ENCODE results near the gene TRMO. TPM values are rescaled to one million over a fixed set of nuclear protein-coding genes. Genes with fewer than 3 reads are reported as not detected.

Gene TRMO
- total RNA-seq, 1 donor from 2014 or later = 12.7 TPM

DNA sequence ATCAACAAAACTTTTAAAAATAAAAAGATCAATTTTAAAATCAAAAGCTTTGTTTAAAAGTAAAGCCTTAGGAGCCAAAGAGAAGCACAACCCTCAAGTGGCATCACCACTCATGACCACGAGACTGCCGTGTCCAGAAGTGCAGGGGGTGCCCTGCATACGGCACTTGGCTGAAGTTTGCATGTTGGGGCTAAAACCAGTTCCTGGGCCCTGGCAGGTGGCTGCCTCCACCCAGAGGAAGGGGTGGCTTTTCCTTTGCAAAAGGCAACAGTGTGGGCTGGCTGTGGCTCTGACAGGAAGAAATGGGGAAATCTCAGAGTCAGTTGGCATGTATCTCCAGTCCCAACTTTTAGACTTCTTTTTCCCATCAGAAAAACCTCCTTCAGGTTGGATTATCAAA, 15.3 kb downstream of the TRMO start:
- Mint-ChIP-seq H3K9me3 (no peaks in the 10 kb centered on the region), H3K27me3 (ENCODE audit: low read depth) (no peaks in the 10 kb centered on the region), H3K27ac (no peak overlapping the region), H3K36me3 (peaks cover 23% of the 10 kb centered on the region), H3K4me3 (no peak overlapping the region), H3K4me1 (no peaks in the 10 kb centered on the region)
- TF ChIP-seq, protein P1, sequence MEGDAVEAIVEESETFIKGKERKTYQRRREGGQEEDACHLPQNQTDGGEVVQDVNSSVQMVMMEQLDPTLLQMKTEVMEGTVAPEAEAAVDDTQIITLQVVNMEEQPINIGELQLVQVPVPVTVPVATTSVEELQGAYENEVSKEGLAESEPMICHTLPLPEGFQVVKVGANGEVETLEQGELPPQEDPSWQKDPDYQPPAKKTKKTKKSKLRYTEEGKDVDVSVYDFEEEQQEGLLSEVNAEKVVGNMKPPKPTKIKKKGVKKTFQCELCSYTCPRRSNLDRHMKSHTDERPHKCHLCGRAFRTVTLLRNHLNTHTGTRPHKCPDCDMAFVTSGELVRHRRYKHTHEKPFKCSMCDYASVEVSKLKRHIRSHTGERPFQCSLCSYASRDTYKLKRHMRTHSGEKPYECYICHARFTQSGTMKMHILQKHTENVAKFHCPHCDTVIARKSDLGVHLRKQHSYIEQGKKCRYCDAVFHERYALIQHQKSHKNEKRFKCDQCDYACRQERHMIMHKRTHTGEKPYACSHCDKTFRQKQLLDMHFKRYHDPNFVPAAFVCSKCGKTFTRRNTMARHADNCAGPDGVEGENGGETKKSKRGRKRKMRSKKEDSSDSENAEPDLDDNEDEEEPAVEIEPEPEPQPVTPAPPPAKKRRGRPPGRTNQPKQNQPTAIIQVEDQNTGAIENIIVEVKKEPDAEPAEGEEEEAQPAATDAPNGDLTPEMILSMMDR (IDR thresholded peaks at IDR 0.05; ENCODE audit: unreplicated experiment) = no peak
- DNase-seq (ENCODE audit: low spot score in 2 of 2, unreplicated experiment in 2 of 2) = no peak

DNA sequence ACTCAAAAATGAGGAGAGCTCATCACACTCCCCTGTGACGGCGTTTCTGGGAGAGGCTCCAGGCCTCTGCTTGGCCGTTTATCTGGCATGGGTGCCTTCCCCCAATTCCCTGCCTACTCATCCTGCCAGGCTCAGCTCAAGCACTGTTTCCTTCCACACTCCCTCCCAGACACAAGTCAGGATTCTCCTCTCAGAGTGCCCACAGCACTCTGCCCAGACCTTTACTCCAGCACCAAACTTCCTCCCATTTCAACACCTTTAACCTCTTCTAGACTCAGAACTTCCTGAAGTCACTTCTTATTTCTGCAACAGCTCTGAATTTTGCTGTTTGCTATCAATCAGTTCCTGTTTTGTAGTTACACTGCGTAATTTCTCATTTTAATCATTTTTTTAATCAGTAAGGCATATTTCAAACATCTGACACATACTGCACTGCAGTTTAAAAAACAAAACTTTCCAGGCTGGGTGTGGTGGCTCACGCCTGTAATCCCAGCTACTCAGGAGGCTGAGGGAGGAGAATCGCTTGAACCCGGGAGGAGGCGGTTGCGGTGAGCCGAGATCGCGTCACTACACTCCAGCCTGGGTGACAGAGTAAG, 16.0 kb downstream of the TRMO start:
- peaks cover 23% of the 10 kb centered on the region for H3K36me3 Mint-ChIP-seq
- DNase-seq (ENCODE audit: low spot score in 2 of 2, unreplicated experiment in 2 of 2) = no peak
- H3K27ac Mint-ChIP-seq = no peak overlapping the region
- H3K9me3 Mint-ChIP-seq = no peaks in the 10 kb centered on the region
- H3K27me3 Mint-ChIP-seq (ENCODE audit: low read depth) = no peaks in the 10 kb centered on the region
- H3K4me3 Mint-ChIP-seq = no peak overlapping the region
- TF ChIP-seq, protein P1 (IDR thresholded peaks at IDR 0.05; ENCODE audit: unreplicated experiment) = no peak
- H3K4me1 Mint-ChIP-seq = no peaks in the 10 kb centered on the region

DNA sequence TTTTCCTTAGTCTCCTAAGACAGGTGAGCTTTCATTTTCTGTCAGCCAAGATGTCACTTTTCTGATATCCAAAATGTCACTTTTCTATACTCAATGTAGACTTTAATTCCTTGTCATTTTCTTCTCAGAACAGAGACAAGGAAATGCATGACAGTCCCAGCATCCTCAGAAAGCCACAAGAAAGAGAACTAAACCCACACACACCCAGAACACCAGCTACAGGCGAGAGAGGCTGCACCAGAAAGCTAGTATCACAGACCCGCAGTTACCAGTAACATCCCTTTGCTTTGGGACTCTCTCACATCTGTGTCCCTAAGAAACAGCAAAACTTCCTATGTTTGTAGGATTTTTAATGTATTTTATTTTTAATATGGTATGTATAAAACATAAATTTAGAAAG, 17.1 kb downstream of the TRMO start:
- H3K4me1 Mint-ChIP-seq = no peaks in the 10 kb centered on the region

DNA sequence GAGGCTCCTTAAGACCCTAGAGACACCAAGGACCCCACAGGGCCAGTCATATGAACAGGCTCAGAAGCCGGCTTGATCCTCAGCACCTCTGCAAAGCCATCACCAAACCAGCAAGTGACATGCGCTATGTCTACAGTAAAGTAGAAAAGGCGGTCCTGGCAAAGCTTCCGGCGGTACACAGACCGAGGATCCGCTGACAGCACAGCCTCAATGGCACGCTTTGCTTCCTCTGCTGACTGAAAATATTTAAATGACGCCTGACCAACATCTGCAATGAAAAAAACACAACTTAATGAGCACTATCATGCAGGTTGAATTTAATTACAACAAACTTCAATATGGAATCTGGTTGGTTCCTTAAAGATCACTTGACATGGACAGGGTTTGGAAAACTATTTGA, 17.6 kb downstream of the TRMO start:
- H3K4me3 Mint-ChIP-seq = no peak overlapping the region
- H3K36me3 Mint-ChIP-seq = peaks cover 20% of the 10 kb centered on the region
- no peaks in the 10 kb centered on the region for H3K9me3 Mint-ChIP-seq
- TF ChIP-seq, protein P1 (IDR thresholded peaks at IDR 0.05; ENCODE audit: unreplicated experiment) = no peak
- no peak overlapping the region for H3K27ac Mint-ChIP-seq
- no peak for DNase-seq (ENCODE audit: low spot score in 2 of 2, unreplicated experiment in 2 of 2)
- no peaks in the 10 kb centered on the region for H3K27me3 Mint-ChIP-seq (ENCODE audit: low read depth)
- H3K4me1 Mint-ChIP-seq = no peaks in the 10 kb centered on the region

More for the DNA sequence above, 17.1 kb downstream of the TRMO start:
- DNase-seq (ENCODE audit: low spot score in 2 of 2, unreplicated experiment in 2 of 2) = no peak
- no peaks in the 10 kb centered on the region for H3K9me3 Mint-ChIP-seq
- TF ChIP-seq, protein P1 (IDR thresholded peaks at IDR 0.05; ENCODE audit: unreplicated experiment) = no peak
- H3K27ac Mint-ChIP-seq = no peak overlapping the region
- H3K27me3 Mint-ChIP-seq (ENCODE audit: low read depth) = no peaks in the 10 kb centered on the region
- H3K36me3 Mint-ChIP-seq = peaks cover 22% of the 10 kb centered on the region
- H3K4me3 Mint-ChIP-seq = no peak overlapping the region

DNA sequence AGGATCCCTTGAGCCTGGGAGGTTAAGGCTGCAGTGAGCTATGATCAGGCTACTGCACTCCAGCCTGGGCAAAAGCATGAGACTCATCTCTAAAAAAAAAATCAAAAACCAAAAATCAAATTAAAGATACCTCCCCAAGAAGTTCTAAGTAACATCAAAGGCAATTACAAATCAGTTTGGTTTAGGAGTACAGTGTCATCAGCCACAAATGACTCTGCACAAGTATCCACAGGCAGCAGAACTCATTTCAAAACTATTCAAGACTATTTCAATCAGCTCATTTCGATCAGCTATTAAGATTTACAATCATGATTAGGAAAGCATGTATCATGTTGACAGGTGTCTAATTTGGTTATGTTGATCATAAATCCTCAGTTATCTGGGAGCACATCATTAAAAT, 19.1 kb downstream of the TRMO start:
- Mint-ChIP-seq H3K36me3 (peaks cover 14% of the 10 kb centered on the region), H3K9me3 (no peaks in the 10 kb centered on the region), H3K27ac (no peak overlapping the region), H3K4me1 (no peaks in the 10 kb centered on the region), H3K4me3 (no peak overlapping the region), H3K27me3 (ENCODE audit: low read depth) (no peaks in the 10 kb centered on the region)
- DNase-seq (ENCODE audit: low spot score in 2 of 2, unreplicated experiment in 2 of 2) = no peak
- TF ChIP-seq, protein P1 (IDR thresholded peaks at IDR 0.05; ENCODE audit: unreplicated experiment) = no peak
